GM23248 (cell line): ENCODE results near the gene TMEM59L.

Source experiments
- EZH2 ChIP-seq: fragments of 200-600 bp; sonication (generic); IDR thresholded peaks from 2 replicates; pipeline ENCODE4 v1.6.1; 2018; ENCODE audit warnings: antibody characterized with exemption, mild to moderate bottlenecking; ENCODE audit not compliant: insufficient read depth, poor library complexity, severe bottlenecking
- EZH2phosphoT487 ChIP-seq: fragments of 200-600 bp; sonication (generic); IDR thresholded peaks from 2 replicates; pipeline ENCODE4 v1.6.1; 2018; ENCODE audit warnings: antibody characterized with exemption, moderate library complexity, mild to moderate bottlenecking, low read depth; ENCODE audit not compliant: insufficient read depth

GRCh38 chr19:18639706-18640243, 27.1 kb downstream of the TMEM59L start:
- TF ChIP-seq EZH2 (no peak), EZH2phosphoT487 (no peak)
